Measurements from ENCODE around the gene COL4A3. TPM values are rescaled to one million over a fixed set of nuclear protein-coding genes. Genes with fewer than 3 reads are reported as not detected.

Gene COL4A3
- total and polyA plus RNA-seq, 9 of the 15 experiments (the other 6 are each of a cell fraction or from before 2014, with no cell fraction given), result not detected

GRCh38 chr2:227317834-227318233, 153.4 kb downstream of the COL4A3 start:
- FAIRE-seq (no peak), ATAC-seq (no peak), DNase-seq (ENCODE audit: extremely low read depth in 1 of 4, low spot score in 3 of 4) (no peak)
- Histone ChIP-seq H3K9ac (ENCODE audit: insufficient read depth in 1 of 2, low read depth in 2 of 2, low read length in 2 of 2) (no peak overlapping the region), H3K4me2 (ENCODE audit: insufficient read depth, low read length) (no peak overlapping the region), H3K27me3 (ENCODE audit: control insufficient read depth in 2 of 2, insufficient read depth in 2 of 2, low read length in 2 of 2) (no peaks in the 10 kb centered on the region), H3K4me1 (replicated peaks in 1 of 2; ENCODE audit: control insufficient read depth in 2 of 2, insufficient read depth in 2 of 2, low read length in 2 of 2) (peaks cover 0 to 7% of the 10 kb centered on the region in 2 experiments; a peak in 2 of 5 replicates), H3K9me3 (replicated peaks; ENCODE audit: control insufficient read depth, insufficient read depth, low read depth, low read length) (no peaks in the 10 kb centered on the region), H4K20me1 (replicated peaks; ENCODE audit: control insufficient read depth, insufficient read depth, low read length) (no peaks in the 10 kb centered on the region), H3K27ac (ENCODE audit: extremely low read depth, low read depth, low read length) (no peak overlapping the region), H3K79me2 (ENCODE audit: control insufficient read depth, insufficient read depth, low read length) (no peaks in the 10 kb centered on the region), H3K9me1 (ENCODE audit: control insufficient read depth, insufficient read depth, low read length) (no peaks in the 10 kb centered on the region), H3K36me3 (ENCODE audit: control insufficient read depth, insufficient read depth, low read length) (no peaks in the 10 kb centered on the region), H3K4me3 (no peak overlapping the region), H2AFZ (ENCODE audit: low read depth, low read length) (no peak overlapping the region)
- no TSS peak for BruUV-seq (replicated peaks)
- intact Hi-C loops (cut with micrococcal nuclease), result no loop called here
- 26% methylated on average over 2 of the region's 2 CpGs for WGBS (ENCODE audit: insufficient coverage, low coverage, missing lambda C conversion rate)
- POLR2A ChIA-PET, result no interaction called here
- CTCF ChIA-PET (ENCODE audit: low intra/inter-chr PET ratio), result no interaction called here
- TF ChIP-seq ZNF445 (CRISPR knock-in tag; IDR thresholded peaks at IDR 0.05; ENCODE audit: low read depth) (no peak), ZNF146 (CRISPR knock-in tag; IDR thresholded peaks at IDR 0.05; ENCODE audit: unreplicated experiment) (peak; percentile 59)
- in situ Hi-C loops (cut with MboI), result no loop called here

GRCh38 chr2:227320305-227321094, 156.1 kb downstream of the COL4A3 start:
- ATAC-seq, result peak; percentile 8; the same call in 1 of the 3 replicates
- Histone ChIP-seq H3K79me2 (ENCODE audit: control insufficient read depth, insufficient read depth, low read length) (peaks cover 1% of the 10 kb centered on the region; the same call in 1 of the 3 replicates), H3K4me3 (no peak overlapping the region), H3K9ac (ENCODE audit: insufficient read depth in 1 of 2, low read depth in 2 of 2, low read length in 2 of 2) (no peak overlapping the region), H4K20me1 (replicated peaks; ENCODE audit: control insufficient read depth, insufficient read depth, low read length) (no peaks in the 10 kb centered on the region), H3K4me1 (replicated peaks in 1 of 2; ENCODE audit: control insufficient read depth in 2 of 2, insufficient read depth in 2 of 2, low read length in 2 of 2) (peaks cover 0 to 11% of the 10 kb centered on the region in 2 experiments; a peak in 3 of 5 replicates), H3K27me3 (ENCODE audit: control insufficient read depth in 2 of 2, insufficient read depth in 2 of 2, low read length in 2 of 2) (no peaks in the 10 kb centered on the region), H3K9me1 (ENCODE audit: control insufficient read depth, insufficient read depth, low read length) (no peaks in the 10 kb centered on the region), H3K4me2 (ENCODE audit: insufficient read depth, low read length) (no peak overlapping the region), H3K9me3 (replicated peaks; ENCODE audit: control insufficient read depth, insufficient read depth, low read depth, low read length) (peaks cover 6% of the 10 kb centered on the region; the same call in 1 of the 2 replicates), H3K27ac (ENCODE audit: extremely low read depth, low read depth, low read length) (no peak overlapping the region), H2AFZ (ENCODE audit: low read depth, low read length) (no peak overlapping the region), H3K36me3 (ENCODE audit: control insufficient read depth, insufficient read depth, low read length) (no peaks in the 10 kb centered on the region)
- in situ Hi-C loops (cut with MboI), result no loop called here
- DNase-seq (ENCODE audit: extremely low read depth in 1 of 4, low spot score in 3 of 4), result peak in 1 of 4 experiments; percentile 46
- BruUV-seq (replicated peaks), result no TSS peak
- POLR2A ChIA-PET, result interaction anchor here (0.8 to 1.1 kb wide), 2 partner anchors 9 to 21 kb away, joined by 3 to 4 read pairs; no protein-coding TSS in a partner anchor
- WGBS (ENCODE audit: insufficient coverage, low coverage, missing lambda C conversion rate), result 46% methylated on average over 15 of the region's 33 CpGs
- CTCF ChIA-PET (ENCODE audit: low intra/inter-chr PET ratio), result no interaction called here
- no peak for FAIRE-seq
- intact Hi-C loops (cut with micrococcal nuclease), result loop anchor here (10.0 kb wide), 1 partner anchor 186 kb away; no protein-coding TSS in a partner anchor
- TF ChIP-seq ELF2 (CRISPR knock-in tag; IDR thresholded peaks at IDR 0.05), result no peak
- no peak for TF ChIP-seq C11orf30 (IDR thresholded peaks at IDR 0.05; ENCODE audit: low read depth)
- TF ChIP-seq EHMT2 (IDR thresholded peaks at IDR 0.05), result no peak
- no peak for TF ChIP-seq MEF2A (IDR thresholded peaks at IDR 0.05; ENCODE audit: control insufficient read depth, low read depth, low read length)
- TF ChIP-seq TOE1 (IDR thresholded peaks at IDR 0.05; ENCODE audit: borderline replicate concordance), result no peak
- TF ChIP-seq TOE1 (CRISPR knock-in tag; IDR thresholded peaks at IDR 0.05; ENCODE audit: borderline replicate concordance, low read depth), result no peak
- TF ChIP-seq NFXL1 (CRISPR knock-in tag; IDR thresholded peaks at IDR 0.05), result no peak
- no peak for TF ChIP-seq MAZ (CRISPR knock-in tag; conservative IDR thresholded peaks at IDR 0.05 in 1 of 2, IDR thresholded peaks at IDR 0.05 in 1 of 2)
- no peak for TF ChIP-seq HOMEZ (CRISPR knock-in tag; IDR thresholded peaks at IDR 0.05)
- peak; percentile 46; the same call in 1 of the 2 replicates for TF ChIP-seq TCF3 (CRISPR knock-in tag; IDR thresholded peaks at IDR 0.05)

Measured in K562 (cell line).